WTC11 (cell line): ENCODE measurements around the gene GAB1. TPM values are rescaled to one million over a fixed set of nuclear protein-coding genes. Genes with fewer than 3 reads are reported as not detected.

ENCODE experiments used
- ATAC-seq: fragments of 200-7000 bp; cut with Tn5 transposase; 2 replicates; pipeline ENCODE4 v1.10.0; 2021; ENCODE audit warnings: mild to moderate bottlenecking, moderate library complexity
- CTCF ChIA-PET: fragments of 300-600 bp; sonication (Branson Sonifier 250); formaldehyde crosslinking; loops from one replicate; lab custom pipeline; 2021; ENCODE audit warnings: antibody characterized with exemption; lab: Charles Lee
- POLR2A ChIA-PET: fragments of 350-600 bp; sonication (Branson Sonifier 250); formaldehyde crosslinking; loops from one replicate; lab custom pipeline; 2021; ENCODE audit warnings: antibody characterized with exemption; lab: Charles Lee
- DNase-seq: peaks from one replicate; pipeline ENCODE4 v3.0.0; 2021; ENCODE audit warnings: low spot score
- H3K27ac Mint-ChIP-seq: 2 replicates; pipeline ENCODE4 v1.8.0; 2021; ENCODE audit warnings: mixed read lengths
- H3K27me3 Mint-ChIP-seq: 2 replicates; pipeline ENCODE4 v1.8.0; 2021; ENCODE audit warnings: low read depth, mild to moderate bottlenecking, moderate library complexity, mixed read lengths
- H3K36me3 Mint-ChIP-seq: 2 replicates; pipeline ENCODE4 v1.8.0; 2021; ENCODE audit warnings: mixed read lengths
- H3K4me1 Mint-ChIP-seq: 2 replicates; pipeline ENCODE4 v1.8.0; 2022; ENCODE audit warnings: mixed read lengths
- H3K4me3 Mint-ChIP-seq: 2 replicates; pipeline ENCODE4 v1.8.0; 2021; ENCODE audit warnings: mild to moderate bottlenecking, moderate library complexity, mixed read lengths
- H3K9me3 Mint-ChIP-seq: 2 replicates; pipeline ENCODE4 v1.8.0; 2021; ENCODE audit warnings: mixed read lengths
- CREM ChIP-seq: sonication (generic); formaldehyde crosslinking; IDR thresholded peaks from 2 replicates; pipeline ENCODE4 v1.8.1; 2022; ENCODE audit warnings: mild to moderate bottlenecking, missing genetic modification reagents, moderate library complexity
- GABPB1 ChIP-seq: sonication (generic); formaldehyde crosslinking; IDR thresholded peaks from 2 replicates; pipeline ENCODE4 v1.8.1; 2023; ENCODE audit warnings: mild to moderate bottlenecking, missing genetic modification reagents
- GRHL2 ChIP-seq: fragments of 250-450 bp; sonication (Bioruptor Pico); IDR thresholded peaks from 2 replicates; pipeline ENCODE4 v1.8.0; 2022; ENCODE audit warnings: mild to moderate bottlenecking, moderate library complexity; ENCODE audit not compliant: insufficient replicate concordance, severe bottlenecking
- IRF2 ChIP-seq: sonication (generic); formaldehyde crosslinking; IDR thresholded peaks from 2 replicates; pipeline ENCODE4 v1.8.0; 2022; ENCODE audit warnings: low read depth, missing genetic modification reagents, borderline replicate concordance
- MXD4 ChIP-seq: fragments of 250-450 bp; sonication (Bioruptor Pico); IDR thresholded peaks from 2 replicates; pipeline ENCODE4 v1.8.0; 2021; ENCODE audit warnings: mild to moderate bottlenecking, moderate library complexity, borderline replicate concordance
- NFATC4 ChIP-seq: fragments of 250-450 bp; sonication (Bioruptor Pico); IDR thresholded peaks from 2 replicates; pipeline ENCODE4 v1.9.0; 2021; ENCODE audit warnings: mild to moderate bottlenecking
- NFE2L1 ChIP-seq: sonication (generic); formaldehyde crosslinking; IDR thresholded peaks from 2 replicates; pipeline ENCODE4 v1.8.1; 2023; ENCODE audit warnings: missing genetic modification reagents
- RELA ChIP-seq: sonication (generic); formaldehyde crosslinking; IDR thresholded peaks from 2 replicates; pipeline ENCODE4 v1.8.1; 2022; ENCODE audit warnings: missing genetic modification reagents, mild to moderate bottlenecking, borderline replicate concordance
- TCF7 ChIP-seq: sonication (generic); formaldehyde crosslinking; IDR thresholded peaks from 2 replicates; pipeline ENCODE4 v1.8.0; 2022; ENCODE audit warnings: mild to moderate bottlenecking, low read depth, missing genetic modification reagents, moderate library complexity
- ZNF423 ChIP-seq: fragments of 250-450 bp; sonication (Bioruptor Pico); IDR thresholded peaks from 2 replicates; pipeline ENCODE4 v2.1.2; 2022; ENCODE audit warnings: mild to moderate bottlenecking, moderate library complexity
- ZNF671 ChIP-seq: fragments of 250-450 bp; sonication (Bioruptor Pico); IDR thresholded peaks from 2 replicates; pipeline ENCODE4 v1.8.0; 2021; ENCODE audit warnings: mild to moderate bottlenecking
- total RNA-seq: library from RNA; stranded (reverse); gene quantifications from 3 replicates; pipeline ENCODE4 v1.2.3, GENCODE V29; 2021
- TF ChIP-seq, protein P1 (sequence below): sonication (generic); formaldehyde crosslinking; IDR thresholded peaks from 2 replicates; pipeline ENCODE4 v1.8.1; 2022; ENCODE audit warnings: mild to moderate bottlenecking, missing genetic modification reagents, moderate library complexity, borderline replicate concordance
- TF ChIP-seq, protein P2 (sequence below): fragments of 250-450 bp; sonication (Bioruptor Pico); IDR thresholded peaks from 2 replicates; pipeline ENCODE4 v1.9.0; 2021; ENCODE audit warnings: mild to moderate bottlenecking
- TF ChIP-seq, protein P3 (sequence below): sonication (generic); formaldehyde crosslinking; IDR thresholded peaks from 2 replicates; pipeline ENCODE4 v1.8.0; 2022; ENCODE audit warnings: mild to moderate bottlenecking, missing genetic modification reagents
- TF ChIP-seq, protein P4 (sequence below): fragments of 250-450 bp; sonication (Bioruptor Pico); IDR thresholded peaks from 2 replicates; pipeline ENCODE4 v1.9.0; 2021; ENCODE audit warnings: mild to moderate bottlenecking
- TF ChIP-seq, protein P5 (sequence below): fragments of 250-450 bp; sonication (Bioruptor Pico); IDR thresholded peaks from 2 replicates; pipeline ENCODE4 v1.9.0; 2021; ENCODE audit warnings: mild to moderate bottlenecking, borderline replicate concordance
- TF ChIP-seq, protein P6 (sequence below): sonication (generic); formaldehyde crosslinking; IDR thresholded peaks from 2 replicates; pipeline ENCODE4 v1.8.1; 2023; ENCODE audit warnings: mild to moderate bottlenecking, moderate library complexity, missing genetic modification reagents

Gene GAB1
- total RNA-seq, 1 experiment from 2014 or later = 17.4 TPM

DNA sequence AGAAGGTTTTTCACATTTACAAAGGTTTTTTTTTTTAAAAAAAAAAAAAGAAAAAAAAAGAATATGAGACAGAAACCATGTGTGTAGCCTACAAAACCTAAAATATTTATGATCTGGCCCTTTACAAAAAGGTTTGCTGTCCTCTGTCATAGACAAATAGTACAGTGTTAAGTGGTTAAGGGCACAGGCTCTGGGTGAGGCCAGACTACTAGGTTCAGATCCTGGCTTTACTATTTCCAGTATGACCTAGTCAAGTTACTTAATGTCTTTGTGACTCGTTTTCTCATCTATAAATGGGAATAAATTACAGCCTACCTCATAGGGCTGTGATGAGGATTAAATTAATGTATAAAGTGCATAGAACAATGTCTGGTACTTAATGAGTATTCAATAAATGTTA, 56.5 kb downstream of the GAB1 start:
- Mint-ChIP-seq H3K4me3 (no peak overlapping the region), H3K27ac (no peak overlapping the region), H3K27me3 (no peaks in the 10 kb centered on the region), H3K4me1 (peaks cover 51% of the 10 kb centered on the region), H3K36me3 (no peaks in the 10 kb centered on the region), H3K9me3 (no peaks in the 10 kb centered on the region)
- ATAC-seq (no peak), DNase-seq (no peak)
- CTCF ChIA-PET = no interaction called here
- TF ChIP-seq NFE2L1 (no peak), RELA (CRISPR knock-in tag) (no peak), ZNF671 (CRISPR knock-in tag) (no peak), GABPB1 (CRISPR knock-in tag) (no peak), GRHL2 (CRISPR knock-in tag) (no peak), ZNF423 (CRISPR knock-in tag) (no peak), MXD4 (no peak), NFATC4 (CRISPR knock-in tag) (no peak)
- TF ChIP-seq, protein P1, sequence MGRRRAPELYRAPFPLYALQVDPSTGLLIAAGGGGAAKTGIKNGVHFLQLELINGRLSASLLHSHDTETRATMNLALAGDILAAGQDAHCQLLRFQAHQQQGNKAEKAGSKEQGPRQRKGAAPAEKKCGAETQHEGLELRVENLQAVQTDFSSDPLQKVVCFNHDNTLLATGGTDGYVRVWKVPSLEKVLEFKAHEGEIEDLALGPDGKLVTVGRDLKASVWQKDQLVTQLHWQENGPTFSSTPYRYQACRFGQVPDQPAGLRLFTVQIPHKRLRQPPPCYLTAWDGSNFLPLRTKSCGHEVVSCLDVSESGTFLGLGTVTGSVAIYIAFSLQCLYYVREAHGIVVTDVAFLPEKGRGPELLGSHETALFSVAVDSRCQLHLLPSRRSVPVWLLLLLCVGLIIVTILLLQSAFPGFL = no peak
- TF ChIP-seq, protein P2, sequence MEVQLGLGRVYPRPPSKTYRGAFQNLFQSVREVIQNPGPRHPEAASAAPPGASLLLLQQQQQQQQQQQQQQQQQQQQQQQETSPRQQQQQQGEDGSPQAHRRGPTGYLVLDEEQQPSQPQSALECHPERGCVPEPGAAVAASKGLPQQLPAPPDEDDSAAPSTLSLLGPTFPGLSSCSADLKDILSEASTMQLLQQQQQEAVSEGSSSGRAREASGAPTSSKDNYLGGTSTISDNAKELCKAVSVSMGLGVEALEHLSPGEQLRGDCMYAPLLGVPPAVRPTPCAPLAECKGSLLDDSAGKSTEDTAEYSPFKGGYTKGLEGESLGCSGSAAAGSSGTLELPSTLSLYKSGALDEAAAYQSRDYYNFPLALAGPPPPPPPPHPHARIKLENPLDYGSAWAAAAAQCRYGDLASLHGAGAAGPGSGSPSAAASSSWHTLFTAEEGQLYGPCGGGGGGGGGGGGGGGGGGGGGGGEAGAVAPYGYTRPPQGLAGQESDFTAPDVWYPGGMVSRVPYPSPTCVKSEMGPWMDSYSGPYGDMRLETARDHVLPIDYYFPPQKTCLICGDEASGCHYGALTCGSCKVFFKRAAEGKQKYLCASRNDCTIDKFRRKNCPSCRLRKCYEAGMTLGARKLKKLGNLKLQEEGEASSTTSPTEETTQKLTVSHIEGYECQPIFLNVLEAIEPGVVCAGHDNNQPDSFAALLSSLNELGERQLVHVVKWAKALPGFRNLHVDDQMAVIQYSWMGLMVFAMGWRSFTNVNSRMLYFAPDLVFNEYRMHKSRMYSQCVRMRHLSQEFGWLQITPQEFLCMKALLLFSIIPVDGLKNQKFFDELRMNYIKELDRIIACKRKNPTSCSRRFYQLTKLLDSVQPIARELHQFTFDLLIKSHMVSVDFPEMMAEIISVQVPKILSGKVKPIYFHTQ (CRISPR knock-in tag) = no peak
- TF ChIP-seq, protein P3, sequence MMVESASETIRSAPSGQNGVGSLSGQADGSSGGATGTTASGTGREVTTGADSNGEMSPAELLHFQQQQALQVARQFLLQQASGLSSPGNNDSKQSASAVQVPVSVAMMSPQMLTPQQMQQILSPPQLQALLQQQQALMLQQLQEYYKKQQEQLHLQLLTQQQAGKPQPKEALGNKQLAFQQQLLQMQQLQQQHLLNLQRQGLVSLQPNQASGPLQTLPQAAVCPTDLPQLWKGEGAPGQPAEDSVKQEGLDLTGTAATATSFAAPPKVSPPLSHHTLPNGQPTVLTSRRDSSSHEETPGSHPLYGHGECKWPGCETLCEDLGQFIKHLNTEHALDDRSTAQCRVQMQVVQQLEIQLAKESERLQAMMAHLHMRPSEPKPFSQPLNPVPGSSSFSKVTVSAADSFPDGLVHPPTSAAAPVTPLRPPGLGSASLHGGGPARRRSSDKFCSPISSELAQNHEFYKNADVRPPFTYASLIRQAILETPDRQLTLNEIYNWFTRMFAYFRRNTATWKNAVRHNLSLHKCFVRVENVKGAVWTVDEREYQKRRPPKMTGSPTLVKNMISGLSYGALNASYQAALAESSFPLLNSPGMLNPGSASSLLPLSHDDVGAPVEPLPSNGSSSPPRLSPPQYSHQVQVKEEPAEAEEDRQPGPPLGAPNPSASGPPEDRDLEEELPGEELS (CRISPR knock-in tag) = no peak
- POLR2A ChIA-PET = no interaction called here

DNA sequence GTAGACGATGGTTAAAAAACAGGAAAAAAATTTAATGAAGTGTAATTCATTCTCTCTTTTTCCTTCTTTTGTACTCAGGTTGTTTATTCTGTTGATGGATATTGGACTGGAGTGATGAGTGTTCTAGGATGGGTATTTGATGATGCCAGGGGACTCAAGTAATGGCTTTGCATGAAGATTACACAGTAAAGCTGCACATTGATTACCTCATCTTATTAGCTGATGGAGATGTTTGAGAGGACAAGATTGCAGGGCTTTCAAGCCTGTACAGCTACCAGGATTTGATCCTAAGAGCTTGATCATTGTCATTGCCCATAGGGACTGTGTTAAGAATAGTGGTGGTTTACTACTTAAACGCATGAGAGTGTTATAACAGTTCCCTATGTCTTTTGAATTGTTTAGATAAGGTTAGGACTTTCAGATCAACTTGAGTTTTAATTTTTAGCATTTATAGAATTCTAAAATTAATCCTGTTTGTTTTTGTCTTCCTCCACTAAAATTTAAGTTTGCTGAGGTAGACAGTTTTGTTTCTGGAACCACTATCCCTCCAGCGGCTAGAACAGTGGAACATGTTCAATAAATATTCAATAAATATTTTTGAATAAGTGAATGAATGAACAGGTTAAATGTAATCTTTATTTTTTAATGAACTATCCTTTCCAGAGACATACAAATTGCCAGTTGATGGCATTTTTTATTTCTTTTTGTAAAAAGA, 58.2 kb downstream of the GAB1 start:
- ChIA-PET CTCF (no interaction called here), POLR2A (no interaction called here)
- no peaks in the 10 kb centered on the region for H3K36me3 Mint-ChIP-seq
- H3K27me3 Mint-ChIP-seq = no peaks in the 10 kb centered on the region
- no peak for ATAC-seq
- no peak for DNase-seq
- no peaks in the 10 kb centered on the region for H3K9me3 Mint-ChIP-seq
- H3K27ac Mint-ChIP-seq = no peak overlapping the region
- no peak overlapping the region for H3K4me3 Mint-ChIP-seq
- H3K4me1 Mint-ChIP-seq = peaks cover 49% of the 10 kb centered on the region
- TF ChIP-seq, protein P2 (CRISPR knock-in tag) = no peak
- no peak for TF ChIP-seq CREM (CRISPR knock-in tag)
- TF ChIP-seq, protein P4, sequence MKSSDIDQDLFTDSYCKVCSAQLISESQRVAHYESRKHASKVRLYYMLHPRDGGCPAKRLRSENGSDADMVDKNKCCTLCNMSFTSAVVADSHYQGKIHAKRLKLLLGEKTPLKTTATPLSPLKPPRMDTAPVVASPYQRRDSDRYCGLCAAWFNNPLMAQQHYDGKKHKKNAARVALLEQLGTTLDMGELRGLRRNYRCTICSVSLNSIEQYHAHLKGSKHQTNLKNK (CRISPR knock-in tag) = no peak
- TF ChIP-seq IRF2 (CRISPR knock-in tag) = no peak
- TF ChIP-seq TCF7 = no peak
- TF ChIP-seq, protein P5, sequence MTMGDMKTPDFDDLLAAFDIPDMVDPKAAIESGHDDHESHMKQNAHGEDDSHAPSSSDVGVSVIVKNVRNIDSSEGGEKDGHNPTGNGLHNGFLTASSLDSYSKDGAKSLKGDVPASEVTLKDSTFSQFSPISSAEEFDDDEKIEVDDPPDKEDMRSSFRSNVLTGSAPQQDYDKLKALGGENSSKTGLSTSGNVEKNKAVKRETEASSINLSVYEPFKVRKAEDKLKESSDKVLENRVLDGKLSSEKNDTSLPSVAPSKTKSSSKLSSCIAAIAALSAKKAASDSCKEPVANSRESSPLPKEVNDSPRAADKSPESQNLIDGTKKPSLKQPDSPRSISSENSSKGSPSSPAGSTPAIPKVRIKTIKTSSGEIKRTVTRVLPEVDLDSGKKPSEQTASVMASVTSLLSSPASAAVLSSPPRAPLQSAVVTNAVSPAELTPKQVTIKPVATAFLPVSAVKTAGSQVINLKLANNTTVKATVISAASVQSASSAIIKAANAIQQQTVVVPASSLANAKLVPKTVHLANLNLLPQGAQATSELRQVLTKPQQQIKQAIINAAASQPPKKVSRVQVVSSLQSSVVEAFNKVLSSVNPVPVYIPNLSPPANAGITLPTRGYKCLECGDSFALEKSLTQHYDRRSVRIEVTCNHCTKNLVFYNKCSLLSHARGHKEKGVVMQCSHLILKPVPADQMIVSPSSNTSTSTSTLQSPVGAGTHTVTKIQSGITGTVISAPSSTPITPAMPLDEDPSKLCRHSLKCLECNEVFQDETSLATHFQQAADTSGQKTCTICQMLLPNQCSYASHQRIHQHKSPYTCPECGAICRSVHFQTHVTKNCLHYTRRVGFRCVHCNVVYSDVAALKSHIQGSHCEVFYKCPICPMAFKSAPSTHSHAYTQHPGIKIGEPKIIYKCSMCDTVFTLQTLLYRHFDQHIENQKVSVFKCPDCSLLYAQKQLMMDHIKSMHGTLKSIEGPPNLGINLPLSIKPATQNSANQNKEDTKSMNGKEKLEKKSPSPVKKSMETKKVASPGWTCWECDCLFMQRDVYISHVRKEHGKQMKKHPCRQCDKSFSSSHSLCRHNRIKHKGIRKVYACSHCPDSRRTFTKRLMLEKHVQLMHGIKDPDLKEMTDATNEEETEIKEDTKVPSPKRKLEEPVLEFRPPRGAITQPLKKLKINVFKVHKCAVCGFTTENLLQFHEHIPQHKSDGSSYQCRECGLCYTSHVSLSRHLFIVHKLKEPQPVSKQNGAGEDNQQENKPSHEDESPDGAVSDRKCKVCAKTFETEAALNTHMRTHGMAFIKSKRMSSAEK (CRISPR knock-in tag) = no peak
- TF ChIP-seq, protein P6, sequence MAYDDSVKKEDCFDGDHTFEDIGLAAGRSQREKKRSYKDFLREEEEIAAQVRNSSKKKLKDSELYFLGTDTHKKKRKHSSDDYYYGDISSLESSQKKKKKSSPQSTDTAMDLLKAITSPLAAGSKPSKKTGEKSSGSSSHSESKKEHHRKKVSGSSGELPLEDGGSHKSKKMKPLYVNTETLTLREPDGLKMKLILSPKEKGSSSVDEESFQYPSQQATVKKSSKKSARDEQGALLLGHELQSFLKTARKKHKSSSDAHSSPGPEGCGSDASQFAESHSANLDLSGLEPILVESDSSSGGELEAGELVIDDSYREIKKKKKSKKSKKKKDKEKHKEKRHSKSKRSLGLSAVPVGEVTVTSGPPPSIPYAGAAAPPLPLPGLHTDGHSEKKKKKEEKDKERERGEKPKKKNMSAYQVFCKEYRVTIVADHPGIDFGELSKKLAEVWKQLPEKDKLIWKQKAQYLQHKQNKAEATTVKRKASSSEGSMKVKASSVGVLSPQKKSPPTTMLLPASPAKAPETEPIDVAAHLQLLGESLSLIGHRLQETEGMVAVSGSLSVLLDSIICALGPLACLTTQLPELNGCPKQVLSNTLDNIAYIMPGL (CRISPR knock-in tag) = no peak
